Measurements from ENCODE around the gene DLK1. TPM values are rescaled to one million over a fixed set of nuclear protein-coding genes. Genes with fewer than 3 reads are reported as not detected.

Gene DLK1
- total and polyA plus RNA-seq, 2 of the 13 experiments (the other 11 are each of a cell fraction or from before 2014, with no cell fraction given): 95.5 to 312 TPM

DNA sequence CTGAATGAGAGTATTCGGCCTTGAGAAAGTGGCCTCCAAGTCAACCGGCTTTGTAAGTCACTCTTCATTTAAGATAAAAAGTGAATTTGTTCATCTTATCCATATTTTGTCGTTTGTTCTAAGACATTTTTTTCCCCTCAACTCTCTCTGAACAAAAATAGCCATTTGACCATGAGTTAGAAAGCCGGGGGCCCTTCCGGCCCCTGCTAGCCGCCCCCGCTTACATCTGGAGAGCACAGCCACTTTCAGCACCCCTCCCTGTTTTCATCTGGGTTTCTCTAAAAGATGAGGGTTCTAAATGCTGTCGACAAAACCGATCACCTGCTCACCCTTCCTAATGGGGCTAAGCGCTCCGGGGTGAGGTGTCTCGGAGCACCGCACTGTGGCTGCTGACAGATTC lies 30.7 kb upstream of the DLK1 start:
- in situ Hi-C loops (cut with HindIII; ENCODE audit: extremely low pct_ligation_motif_present, low pct_unique_long_range_greater_than_20kb): no loop called here
- FAIRE-seq: no peak
- H3K27me3 ChIP-seq (ENCODE audit: control insufficient read depth in 1 of 2, insufficient read depth in 2 of 2, low read length in 2 of 2): peaks cover 0 to 2% of the 10 kb centered on the region in 2 experiments; a peak in 1 of 5 replicates
- WGBS (ENCODE audit: low lambda C conversion rate): 89% methylated on average over 13 of the region's 13 CpGs
- CTCF ChIA-PET (ENCODE audit: low intra/inter-chr PET ratio, low total read pairs): no interaction called here
- no peaks in the 10 kb centered on the region for H3K9me3 ChIP-seq (ENCODE audit: low read length)
- no peaks in the 10 kb centered on the region for H4K20me1 ChIP-seq (ENCODE audit: insufficient read depth, low read length)
- no peak overlapping the region for H3K4me2 ChIP-seq (ENCODE audit: low read depth, low read length)
- H3K9ac ChIP-seq (ENCODE audit: insufficient read depth, low read depth, low read length): no peak overlapping the region
- POLR2A ChIA-PET: interaction anchor here (1.1 kb wide), 1 partner anchor 55 kb away, joined by 3 read pairs; no protein-coding TSS in a partner anchor
- H3K4me3 ChIP-seq (replicated peaks in 1 of 3; ENCODE audit: insufficient read depth in 1 of 3, low read depth in 2 of 3, low read length in 3 of 3): no peak overlapping the region
- ATAC-seq: no peak
- peaks cover 86% of the 10 kb centered on the region for H3K4me1 ChIP-seq (ENCODE audit: insufficient read depth, low read length)
- H3K27ac ChIP-seq (ENCODE audit: extremely low read length, insufficient read depth, low read length): no peak overlapping the region
- H3K36me3 ChIP-seq (replicated peaks in 1 of 2; ENCODE audit: control insufficient read depth in 1 of 2, insufficient read depth in 2 of 2, low read length in 2 of 2): no peaks in the 10 kb centered on the region
- intact Hi-C loops (cut with micrococcal nuclease; ENCODE audit: unreplicated experiment): no loop called here
- no peak for DNase-seq (ENCODE audit: low spot score)
- TF ChIP-seq CEBPG (CRISPR knock-in tag; IDR thresholded peaks at IDR 0.05): no peak
- TF ChIP-seq ZNF264 (CRISPR knock-in tag; IDR thresholded peaks at IDR 0.05): no peak
- TF ChIP-seq CEBPB (IDR thresholded peaks at IDR 0.05; ENCODE audit: borderline replicate concordance, low read depth, low read length): no peak
- TF ChIP-seq ZNF205 (CRISPR knock-in tag; IDR thresholded peaks at IDR 0.05): no peak
- TF ChIP-seq, protein P1, sequence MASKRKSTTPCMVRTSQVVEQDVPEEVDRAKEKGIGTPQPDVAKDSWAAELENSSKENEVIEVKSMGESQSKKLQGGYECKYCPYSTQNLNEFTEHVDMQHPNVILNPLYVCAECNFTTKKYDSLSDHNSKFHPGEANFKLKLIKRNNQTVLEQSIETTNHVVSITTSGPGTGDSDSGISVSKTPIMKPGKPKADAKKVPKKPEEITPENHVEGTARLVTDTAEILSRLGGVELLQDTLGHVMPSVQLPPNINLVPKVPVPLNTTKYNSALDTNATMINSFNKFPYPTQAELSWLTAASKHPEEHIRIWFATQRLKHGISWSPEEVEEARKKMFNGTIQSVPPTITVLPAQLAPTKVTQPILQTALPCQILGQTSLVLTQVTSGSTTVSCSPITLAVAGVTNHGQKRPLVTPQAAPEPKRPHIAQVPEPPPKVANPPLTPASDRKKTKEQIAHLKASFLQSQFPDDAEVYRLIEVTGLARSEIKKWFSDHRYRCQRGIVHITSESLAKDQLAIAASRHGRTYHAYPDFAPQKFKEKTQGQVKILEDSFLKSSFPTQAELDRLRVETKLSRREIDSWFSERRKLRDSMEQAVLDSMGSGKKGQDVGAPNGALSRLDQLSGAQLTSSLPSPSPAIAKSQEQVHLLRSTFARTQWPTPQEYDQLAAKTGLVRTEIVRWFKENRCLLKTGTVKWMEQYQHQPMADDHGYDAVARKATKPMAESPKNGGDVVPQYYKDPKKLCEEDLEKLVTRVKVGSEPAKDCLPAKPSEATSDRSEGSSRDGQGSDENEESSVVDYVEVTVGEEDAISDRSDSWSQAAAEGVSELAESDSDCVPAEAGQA (IDR thresholded peaks at IDR 0.05; ENCODE audit: low read depth): no peak
- TF ChIP-seq, protein P1 (CRISPR knock-in tag; IDR thresholded peaks at IDR 0.05; ENCODE audit: borderline replicate concordance): no peak
- TF ChIP-seq ZNF619 (CRISPR knock-in tag; IDR thresholded peaks at IDR 0.05): no peak
- no peak for TF ChIP-seq E2F5 (CRISPR knock-in tag; conservative IDR thresholded peaks at IDR 0.05)
- TF ChIP-seq ZNF713 (CRISPR knock-in tag; IDR thresholded peaks at IDR 0.05): no peak
- no peak for TF ChIP-seq RFX3 (CRISPR knock-in tag; IDR thresholded peaks at IDR 0.05)
- no peak for TF ChIP-seq ZNF792 (CRISPR knock-in tag; IDR thresholded peaks at IDR 0.05)
- TF ChIP-seq, protein P2, sequence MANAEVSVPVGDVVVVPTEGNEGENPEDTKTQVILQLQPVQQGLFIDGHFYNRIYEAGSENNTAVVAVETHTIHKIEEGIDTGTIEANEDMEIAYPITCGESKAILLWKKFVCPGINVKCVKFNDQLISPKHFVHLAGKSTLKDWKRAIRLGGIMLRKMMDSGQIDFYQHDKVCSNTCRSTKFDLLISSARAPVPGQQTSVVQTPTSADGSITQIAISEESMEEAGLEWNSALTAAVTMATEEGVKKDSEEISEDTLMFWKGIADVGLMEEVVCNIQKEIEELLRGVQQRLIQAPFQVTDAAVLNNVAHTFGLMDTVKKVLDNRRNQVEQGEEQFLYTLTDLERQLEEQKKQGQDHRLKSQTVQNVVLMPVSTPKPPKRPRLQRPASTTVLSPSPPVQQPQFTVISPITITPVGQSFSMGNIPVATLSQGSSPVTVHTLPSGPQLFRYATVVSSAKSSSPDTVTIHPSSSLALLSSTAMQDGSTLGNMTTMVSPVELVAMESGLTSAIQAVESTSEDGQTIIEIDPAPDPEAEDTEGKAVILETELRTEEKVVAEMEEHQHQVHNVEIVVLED (CRISPR knock-in tag; IDR thresholded peaks at IDR 0.05; ENCODE audit: borderline replicate concordance): no peak
- TF ChIP-seq GPN1 (CRISPR knock-in tag; IDR thresholded peaks at IDR 0.05; ENCODE audit: borderline replicate concordance): no peak
- TF ChIP-seq RFXANK (CRISPR knock-in tag; IDR thresholded peaks at IDR 0.05): no peak
- no TSS peak for BruUV-seq (replicated peaks)
- no peak overlapping the region for H2AFZ ChIP-seq (ENCODE audit: low read length)
- H3K79me2 ChIP-seq (ENCODE audit: insufficient read depth, low read length): no peaks in the 10 kb centered on the region
